NCI-H526 treated with DMSO at 0.1 percent for 48 hours (cell line): ENCODE data around the gene CD8B2.
A peak's percentile ranks its signal among the peaks of the same experiment; 100 is the strongest.
"Not testable (repeated sequence)": the region's sequence is repeated elsewhere in the genome, so short reads cannot be mapped to it uniquely, and the experiment has no call there.

Experiments
- DNase-seq: peaks from one replicate; lab custom pipeline; 2025; lab: John Stamatoyannopoulos, UW

CD8B2 gene

DNA sequence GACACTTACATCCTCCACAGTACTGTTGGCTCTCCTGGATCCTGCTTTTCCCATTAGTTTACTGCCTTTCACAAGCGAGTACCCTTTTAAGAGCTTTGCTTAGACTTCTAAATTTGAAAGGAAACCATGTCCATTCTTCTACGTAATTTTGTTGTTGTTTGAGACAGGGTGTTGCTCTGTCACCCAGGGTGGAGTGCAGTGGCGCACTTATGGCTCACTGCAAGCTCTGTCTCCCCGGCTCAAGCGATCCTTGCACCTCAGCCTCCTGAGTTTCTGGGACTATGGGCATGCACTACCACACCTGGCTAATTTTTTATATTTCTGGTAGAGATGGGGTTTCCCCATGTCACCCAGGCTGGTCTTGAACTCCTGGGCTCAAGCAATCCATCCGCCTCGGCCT, 24.8 kb downstream of the CD8B2 start:
- DNase-seq: not testable (repeated sequence)

DNA sequence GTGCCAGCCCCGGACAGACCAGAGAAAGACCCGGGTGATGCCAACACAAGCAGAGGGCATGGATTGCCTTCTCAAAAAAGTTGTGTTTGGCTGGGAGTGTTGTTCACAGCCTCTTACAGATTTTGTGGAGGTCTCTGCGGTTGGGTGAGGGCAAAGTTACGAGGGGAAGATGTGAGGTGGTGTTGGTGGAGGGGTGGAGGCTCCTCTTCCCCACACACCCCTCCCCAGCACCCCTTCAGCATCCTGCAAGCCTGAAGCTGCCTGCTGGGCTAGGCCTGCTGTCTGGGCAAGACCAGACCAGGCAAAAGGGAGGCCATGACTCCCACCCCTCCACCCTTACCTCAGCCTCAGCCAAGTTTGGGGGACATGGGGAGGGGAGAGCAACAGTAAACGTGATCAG, 26.2 kb downstream of the CD8B2 start:
- not testable (repeated sequence) for DNase-seq

DNA sequence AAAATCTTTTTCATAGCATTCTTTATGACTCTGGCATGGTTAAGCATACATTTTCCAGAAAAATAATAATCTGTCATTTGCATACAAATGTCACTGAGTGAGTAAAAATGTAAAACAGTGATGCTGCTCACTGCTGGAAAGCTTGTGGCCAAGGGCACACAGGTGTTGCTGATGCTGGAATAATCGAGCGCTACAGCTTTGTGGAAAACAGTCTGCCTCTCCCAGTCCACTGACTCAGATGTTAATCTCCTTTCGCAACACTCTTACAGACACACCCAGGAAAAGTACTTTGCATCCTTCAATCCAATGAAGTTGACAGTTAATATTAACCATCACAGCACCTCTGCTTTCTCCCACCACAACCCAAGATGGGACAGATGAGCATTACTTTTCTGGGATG, 27.7 kb downstream of the CD8B2 start:
- peak; percentile 48 for DNase-seq

DNA sequence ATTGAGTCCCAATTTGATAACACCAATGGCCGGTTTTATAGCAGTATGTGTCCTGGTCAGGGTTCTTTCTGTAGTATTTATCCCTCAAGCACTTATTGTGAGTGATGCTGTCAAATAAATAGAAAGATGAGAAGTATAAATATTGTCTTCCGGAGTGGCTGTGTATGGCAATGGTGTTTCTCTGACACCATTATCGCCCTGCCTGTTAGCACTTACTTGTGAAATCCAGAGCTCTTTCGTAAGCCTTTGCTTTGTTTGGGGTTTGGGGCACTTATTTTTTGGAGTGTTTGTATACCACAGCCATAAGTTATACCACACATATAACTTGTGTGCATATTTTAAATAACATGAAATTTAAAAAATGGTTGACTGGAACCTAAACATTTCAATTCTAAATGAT, 29.3 kb downstream of the CD8B2 start:
- DNase-seq: no peak

DNA sequence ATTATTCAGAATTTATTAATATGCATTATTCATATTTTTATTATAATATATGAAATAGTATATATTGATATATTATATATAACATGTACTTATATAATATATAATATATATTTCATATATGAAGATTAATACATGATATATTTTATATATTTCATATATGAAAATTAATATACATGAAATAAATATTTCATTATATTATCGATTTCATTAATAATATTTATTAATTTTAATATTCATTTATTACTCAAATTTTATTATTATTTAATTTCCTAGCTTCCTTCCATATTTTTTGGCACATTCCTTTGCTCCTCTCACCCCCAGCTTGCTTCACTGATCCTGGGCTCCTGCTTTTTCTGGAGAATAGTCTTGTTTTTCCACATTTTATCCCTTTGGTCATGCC, 29.7 kb downstream of the CD8B2 start:
- no peak for DNase-seq

DNA sequence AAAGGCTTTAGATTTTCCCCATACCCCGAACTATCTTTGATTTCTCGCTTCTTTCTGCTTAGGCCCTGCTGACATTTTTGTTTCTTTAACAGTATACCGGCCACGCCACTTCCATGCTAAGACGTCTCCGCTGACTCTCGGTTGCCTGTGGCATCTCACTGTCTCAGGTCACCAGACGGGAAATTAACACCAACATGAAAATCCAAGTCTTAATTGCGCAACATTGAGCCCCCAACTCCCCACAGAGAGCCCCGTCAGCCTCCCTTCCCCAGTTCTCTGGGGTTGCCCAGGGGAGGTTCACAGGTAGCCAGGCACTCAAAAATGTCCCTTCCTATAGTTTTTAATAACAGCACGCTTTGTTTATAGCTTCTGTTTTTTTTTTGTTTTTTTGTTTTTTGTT, 30.2 kb downstream of the CD8B2 start:
- DNase-seq: no peak

DNA sequence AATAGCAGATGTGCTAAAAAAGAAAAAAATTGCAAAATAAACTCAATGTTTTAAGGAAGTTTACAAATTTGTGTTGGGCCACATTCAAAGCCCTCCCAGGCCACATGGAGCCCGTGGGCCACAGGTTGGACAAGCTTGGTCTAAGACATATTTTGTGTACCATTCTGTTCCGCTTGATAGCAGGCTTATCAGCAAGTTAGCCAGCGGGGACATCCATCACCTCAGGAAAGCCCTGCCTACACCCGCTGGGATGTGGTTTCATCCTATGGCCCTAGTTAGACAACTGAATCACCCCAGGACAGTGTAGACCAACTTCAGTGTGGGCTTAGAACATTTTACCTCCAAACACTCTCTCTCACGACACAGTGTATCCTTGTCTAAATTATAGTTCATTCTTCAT, 32.6 kb downstream of the CD8B2 start:
- no peak for DNase-seq

DNA sequence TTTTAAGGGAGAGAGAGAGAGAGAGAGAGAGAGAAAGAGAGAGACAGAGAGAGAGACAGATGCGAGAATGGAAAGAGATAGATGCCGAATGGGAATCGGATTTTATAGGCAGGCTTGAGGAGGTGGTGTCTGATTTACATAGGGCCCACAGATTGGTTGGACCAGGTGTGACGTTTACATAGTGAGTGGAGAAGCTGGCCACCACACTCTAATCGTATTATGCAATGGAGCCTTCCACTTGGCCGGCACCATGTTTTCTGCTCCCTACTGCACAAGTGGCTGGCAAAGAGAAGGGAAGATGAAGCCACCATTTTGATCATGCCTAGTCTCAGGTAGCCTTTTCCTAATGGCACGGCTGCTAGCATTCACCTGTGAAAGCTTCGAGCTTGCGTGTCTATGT, 33.9 kb downstream of the CD8B2 start:
- DNase-seq: no peak

DNA sequence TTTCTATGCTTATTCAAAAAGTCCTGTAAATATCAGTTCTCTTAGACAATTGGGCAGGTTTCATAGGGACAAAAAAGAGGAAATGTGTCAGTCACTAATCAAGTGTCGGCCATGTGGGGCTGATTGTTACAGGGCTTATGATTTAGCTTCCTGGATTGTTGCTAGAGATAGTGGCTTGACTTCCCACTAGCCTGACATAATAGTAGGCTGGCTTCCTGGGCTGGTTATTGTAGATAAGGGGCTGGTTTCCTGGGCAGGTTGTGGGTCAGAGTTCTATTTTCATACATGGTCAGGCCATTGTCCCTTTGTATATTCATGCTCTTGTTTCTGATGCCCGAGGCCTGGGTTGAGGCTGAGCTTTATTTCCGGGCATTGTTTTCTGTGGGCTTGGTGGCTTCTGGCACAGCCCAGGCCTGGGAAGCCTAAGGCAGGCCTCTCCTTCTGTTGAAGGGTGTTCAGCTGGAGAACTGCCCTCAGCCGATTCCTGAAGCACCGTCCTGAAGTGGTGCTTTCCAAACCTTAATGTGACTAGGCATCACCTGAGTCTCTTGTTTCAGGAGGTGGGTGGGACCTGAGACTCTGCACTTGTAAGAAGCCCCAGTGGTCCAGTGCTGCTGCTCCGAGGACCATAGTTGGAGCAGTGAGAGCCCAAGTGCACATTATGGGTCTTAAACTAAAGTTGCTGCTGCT, 37.0 kb downstream of the CD8B2 start:
- DNase-seq: no peak

DNA sequence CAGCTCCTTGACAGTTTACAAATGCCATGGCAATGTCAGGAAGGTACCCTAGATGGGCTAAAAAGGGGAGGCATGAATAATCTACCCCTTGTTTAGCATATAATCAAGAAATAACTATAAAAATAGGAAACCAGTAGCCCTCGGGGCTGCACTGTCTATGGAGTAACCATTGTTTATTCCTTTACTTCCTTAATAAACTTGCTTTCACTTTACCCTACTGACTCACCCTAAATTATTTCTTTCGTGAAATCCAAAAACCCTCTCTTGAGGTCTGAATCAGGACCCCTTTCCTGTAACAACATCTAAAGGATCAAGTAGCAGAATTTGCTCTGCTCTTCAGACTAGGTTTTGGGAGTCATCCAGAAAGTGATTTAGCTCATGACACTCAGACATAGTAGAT, 43.7 kb downstream of the CD8B2 start:
- no peak for DNase-seq

DNA sequence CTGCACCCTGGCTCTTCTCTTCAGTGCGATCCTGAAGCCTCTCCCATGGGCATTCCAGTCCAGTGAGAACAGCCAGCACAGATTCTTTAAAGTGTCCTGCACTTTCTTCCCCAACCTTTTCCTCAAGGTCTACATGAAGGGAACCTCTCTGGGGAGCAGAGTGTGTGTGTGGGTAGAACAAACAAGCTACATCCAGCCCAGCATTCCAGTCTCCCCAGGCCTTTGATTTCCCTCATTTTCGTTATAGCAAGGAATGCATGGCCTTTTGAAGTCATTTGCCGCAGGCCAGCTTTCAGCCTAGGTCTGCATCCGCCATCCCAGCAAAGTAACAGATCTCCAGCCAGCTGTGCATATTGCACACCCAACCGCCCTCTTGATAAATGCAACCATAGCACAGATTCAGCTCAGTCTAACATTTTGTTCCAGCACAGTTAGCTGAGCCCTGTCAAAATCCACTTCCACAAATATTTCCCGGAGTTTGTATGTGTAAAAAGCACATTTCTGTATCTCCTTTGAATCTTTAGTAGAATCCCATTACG, 44.6 kb downstream of the CD8B2 start:
- no peak for DNase-seq

DNA sequence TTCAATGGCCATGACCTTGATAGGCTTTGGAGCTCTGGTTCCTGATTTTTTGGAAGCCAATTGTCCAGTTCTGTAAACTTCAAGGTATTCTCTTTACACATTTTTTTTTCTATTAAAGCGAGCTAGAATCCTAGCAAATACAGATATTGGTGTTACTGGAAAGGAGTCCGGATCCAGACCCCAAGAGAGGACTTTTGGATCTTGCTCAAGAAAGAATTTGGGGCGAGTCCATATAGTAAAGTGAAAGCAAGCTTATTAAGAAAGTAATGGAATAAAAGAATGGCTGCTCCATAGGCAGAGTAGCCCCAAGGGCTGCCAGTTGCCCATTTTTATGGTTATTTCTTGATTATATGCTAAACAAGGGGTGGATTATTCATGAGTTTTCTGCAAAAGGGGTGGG, 45.1 kb downstream of the CD8B2 start:
- no peak for DNase-seq

DNA sequence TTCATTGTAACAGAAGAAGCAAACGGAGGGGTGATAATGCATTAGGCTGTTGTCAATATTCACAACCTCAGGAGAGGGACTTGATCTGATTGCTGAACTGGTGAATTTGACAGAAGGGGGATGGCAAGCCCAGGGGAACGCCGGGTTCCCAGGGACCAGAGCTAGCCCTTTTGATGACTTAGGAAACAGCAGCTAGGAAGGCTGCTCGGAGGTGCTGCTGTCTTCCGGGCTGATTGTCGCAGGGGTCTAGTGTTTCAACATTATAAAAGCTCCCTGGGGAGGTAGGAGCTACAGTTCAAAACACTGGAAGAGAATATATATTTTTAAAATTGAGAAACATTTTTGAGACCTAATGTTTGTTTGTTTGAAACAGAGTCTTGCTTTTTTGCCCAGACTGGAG, 47.3 kb downstream of the CD8B2 start:
- DNase-seq: no peak

DNA sequence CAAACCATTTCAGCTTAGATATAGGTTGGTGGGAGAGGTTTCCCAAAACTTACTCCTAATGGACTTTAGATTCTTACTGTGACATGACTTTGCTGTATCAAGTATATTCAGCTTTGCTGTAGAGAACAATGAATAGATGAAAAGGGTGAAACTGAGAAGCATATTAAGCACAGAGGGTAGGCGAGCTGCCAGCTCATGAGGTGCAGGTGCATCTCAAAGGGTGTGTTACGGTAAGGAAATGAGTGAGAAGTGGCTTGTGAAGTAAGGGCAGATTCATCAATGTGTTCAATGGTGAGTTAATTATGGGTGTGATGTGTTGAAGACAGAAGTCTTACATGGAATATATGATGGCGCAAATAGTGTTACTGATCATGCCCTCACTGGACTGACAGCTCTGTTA, 49.3 kb downstream of the CD8B2 start:
- DNase-seq: no peak

DNA sequence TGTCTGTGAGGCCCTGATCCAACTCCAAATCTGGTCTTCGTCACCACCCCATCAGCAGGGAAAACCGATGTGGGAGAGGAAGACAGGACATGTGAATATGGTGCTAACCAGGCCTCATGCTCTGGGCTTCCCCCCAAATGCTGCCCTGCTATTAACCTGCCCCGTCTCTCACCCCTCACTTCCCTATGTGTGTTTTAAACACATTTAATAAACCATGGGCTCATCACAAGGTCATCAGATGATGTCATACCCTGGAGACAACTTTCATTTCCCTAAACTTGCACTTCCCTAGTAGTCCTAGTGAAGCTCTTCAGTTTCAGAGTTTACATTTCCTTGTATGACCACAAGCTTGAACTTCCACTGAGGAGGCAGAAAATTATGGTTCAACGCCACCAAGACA, 49.9 kb downstream of the CD8B2 start:
- no peak for DNase-seq

DNA sequence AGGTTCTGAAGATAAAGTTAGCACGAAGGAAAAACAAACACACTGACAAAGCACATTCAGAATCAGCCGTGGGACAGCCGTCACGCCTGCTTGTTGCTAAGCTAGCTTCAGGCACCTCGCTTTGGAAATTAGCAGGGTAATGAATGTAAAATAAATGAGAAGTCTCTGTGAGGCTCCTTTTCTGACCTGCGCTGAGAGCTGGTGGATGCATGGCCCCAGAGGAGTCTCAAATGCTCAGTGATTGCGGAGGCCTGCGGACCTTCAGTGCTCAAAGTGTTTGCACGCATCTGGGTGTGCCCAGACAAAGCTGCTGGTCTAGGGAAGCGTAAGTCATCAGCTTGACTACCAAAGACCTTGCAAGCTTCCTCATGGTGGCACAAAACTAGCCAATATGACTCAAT, 50.6 kb downstream of the CD8B2 start:
- no peak for DNase-seq

DNA sequence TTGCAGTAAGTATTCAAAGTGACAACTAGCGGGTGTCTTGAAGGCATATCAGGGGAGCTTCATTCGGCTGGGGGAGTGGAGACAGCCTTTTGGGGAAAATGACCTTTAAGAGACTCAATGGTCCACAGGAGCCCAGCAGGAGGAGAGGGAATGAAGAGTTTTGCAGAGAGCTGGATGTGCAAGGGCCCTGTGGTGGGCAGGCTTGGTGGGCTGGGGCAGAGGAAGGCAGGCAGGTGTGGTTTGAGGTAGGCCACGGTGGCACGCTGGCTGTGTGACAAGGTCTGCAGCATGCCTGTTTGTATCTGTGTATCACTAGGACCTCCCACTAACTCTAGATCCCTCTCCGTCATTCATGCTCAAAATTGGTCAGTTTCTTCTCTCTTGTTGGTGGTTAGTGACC, 53.7 kb downstream of the CD8B2 start:
- DNase-seq: no peak

DNA sequence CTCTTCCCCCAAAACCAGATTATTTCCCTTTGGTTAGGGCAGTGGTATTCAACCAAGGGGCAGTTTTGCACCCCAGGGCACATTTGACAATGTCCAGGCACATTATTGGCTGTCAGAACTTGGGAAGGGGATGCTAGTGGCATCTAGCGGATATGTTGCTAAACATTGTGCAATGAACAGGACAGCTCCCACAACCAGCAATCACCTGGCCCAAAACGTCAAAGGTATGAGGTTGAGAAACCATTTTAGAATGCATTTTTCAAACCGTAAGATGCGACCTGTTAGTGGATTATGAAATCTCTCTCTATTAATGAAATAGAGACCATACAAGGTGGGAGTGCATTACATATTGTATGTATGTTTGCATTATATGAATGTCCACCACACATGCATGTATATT, 54.2 kb downstream of the CD8B2 start:
- no peak for DNase-seq

DNA sequence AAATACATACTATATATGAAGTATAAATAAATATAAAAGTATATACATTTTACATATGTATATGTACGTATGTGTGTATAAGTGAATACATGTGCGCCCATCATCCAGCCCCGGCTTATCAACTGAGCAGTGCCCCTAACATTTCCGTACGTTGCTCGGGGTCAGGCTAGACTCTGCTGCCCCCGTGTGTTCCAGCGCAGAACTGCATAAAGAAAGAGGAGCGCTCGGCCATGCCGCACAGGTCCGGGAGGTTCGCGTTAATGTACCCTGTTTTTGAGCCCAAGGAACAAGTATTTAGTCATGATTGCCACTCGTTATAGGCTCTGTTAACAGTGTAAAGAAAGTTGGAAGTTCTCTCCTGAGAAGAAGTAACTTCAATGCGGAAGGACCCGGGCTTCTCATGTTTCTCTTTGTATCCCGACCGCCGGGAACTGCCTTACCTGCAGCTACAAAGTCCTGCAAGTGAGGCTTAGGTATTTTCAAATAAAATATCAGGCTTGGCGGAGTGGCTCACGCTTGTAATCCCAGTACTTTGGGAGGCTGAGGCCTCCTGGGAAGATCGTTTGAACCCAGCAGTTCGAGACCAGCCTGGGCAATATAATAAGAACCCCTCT, 55.7 kb downstream of the CD8B2 start:
- peak; percentile 58 for DNase-seq

DNA sequence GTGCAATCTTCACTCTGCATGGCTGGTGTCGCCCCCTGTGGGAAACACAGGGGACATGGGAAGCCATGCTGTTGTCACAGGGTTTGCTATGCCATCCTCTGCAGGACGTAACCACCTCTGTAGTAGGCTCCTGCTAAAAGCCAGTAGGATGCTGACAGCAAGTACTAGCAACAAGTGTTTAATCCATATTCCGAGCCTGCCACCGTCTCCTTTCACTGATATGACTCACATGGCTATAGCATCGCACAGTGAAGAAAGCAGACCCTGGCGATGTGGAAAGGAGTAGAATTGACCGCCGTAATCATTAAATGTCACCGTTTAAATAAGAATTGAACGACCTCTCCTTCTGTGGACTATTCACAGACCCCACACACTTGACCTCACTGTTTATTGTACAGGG, 57.8 kb downstream of the CD8B2 start:
- DNase-seq: no peak

DNA sequence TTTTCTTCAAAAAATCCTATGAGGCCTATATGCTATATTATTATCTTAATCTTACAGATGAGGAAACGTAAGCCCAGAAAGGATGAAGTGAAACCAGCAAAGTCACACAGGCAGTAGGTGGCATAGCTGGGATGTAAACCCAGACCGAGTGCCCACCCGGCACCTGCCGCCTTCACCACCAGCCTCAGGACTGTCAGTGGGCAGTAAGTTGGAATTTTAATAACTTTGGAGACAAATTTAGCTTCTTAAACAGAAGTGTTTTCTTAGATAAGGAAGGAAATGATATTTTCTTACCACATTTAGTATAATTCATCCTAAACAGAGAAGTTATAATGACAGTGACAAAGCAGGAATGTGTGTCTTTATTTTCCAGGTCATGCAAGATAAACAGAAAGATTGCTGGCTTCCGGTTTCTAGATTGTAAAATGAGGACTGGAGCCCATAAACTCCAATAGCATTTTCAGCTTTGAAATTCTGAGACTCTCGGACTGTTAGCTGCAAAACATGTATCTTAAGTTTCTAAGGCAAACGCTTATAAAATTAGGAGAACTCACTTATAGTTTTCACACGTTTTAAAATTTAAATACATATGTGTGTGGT, 59.3 kb downstream of the CD8B2 start:
- no peak for DNase-seq

DNA sequence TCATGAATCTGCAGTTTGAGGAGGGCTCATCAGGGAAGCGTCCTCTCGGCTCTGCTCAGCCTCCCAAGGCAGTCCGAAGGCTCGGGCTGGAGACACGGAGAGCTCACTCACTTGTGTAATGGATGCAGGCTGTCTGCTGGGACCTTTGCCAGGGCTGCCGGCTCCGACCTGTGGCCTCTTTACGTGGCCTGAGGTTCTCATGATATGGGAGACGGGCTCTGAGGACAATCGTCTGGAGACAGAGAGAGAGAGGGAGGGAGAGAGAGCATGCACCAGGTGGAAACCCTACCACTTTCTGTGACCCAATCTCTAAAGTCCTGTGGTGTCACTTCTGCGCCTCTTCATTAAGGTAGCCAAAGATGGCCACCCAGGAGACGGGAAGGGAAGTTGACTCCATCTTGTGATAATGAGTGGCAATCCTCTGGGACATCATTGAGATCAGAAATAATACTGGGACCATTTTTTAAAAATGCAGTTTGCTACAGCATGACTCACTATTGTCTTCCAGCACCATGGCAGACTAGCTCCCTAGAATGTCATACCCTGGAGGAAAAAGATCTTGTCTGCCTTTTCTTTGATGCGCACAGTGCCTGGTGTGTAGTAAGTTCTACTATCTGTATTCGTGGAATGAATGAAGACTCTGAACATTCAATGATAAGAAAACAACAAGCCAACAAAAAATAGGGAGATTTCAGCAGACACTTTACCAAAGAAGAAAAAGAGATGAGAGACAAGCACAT, 60.2 kb downstream of the CD8B2 start:
- DNase-seq: no peak
